PC-9 (cell line): ENCODE data around the gene CARMIL1. TPM values are rescaled to one million over a fixed set of nuclear protein-coding genes. Genes with fewer than 3 reads are reported as not detected.

ENCODE experiments used
- BruUV-seq: library from RNA; stranded (reverse); fragments of 400-500 nt; replicated peaks from 2 replicates; lab custom pipeline; 2021; lab: Mats Ljungman, UMichigan
- CTCF ChIA-PET: fragments of 300-600 bp; sonication (Branson Sonifier 250); formaldehyde crosslinking; loops from one replicate; lab custom pipeline; 2022; ENCODE audit warnings: antibody characterized with exemption; lab: Charles Lee
- POLR2A ChIA-PET: fragments of 300-600 bp; sonication (Branson Sonifier 250); formaldehyde crosslinking; loops from one replicate; lab custom pipeline; 2022; ENCODE audit warnings: antibody characterized with exemption; ENCODE audit not compliant: unreplicated experiment; lab: Charles Lee
- DNase-seq, 2 experiments: peaks; one replicate each; pipeline versions ENCODE4 v3.0.0 to v3.0.0-alpha.2; 2015 to 2022; ENCODE audit warnings: mixed read lengths in 1 of 2
- H2AFZ ChIP-seq: fragments of 200-600 bp; sonication (generic); 2 replicates; pipeline ENCODE4 v1.8.1; 2017; ENCODE audit warnings: antibody characterized with exemption
- H3F3A ChIP-seq: fragments of 200-600 bp; sonication (generic); 2 replicates; pipeline ENCODE4 v1.8.1; 2017; ENCODE audit warnings: antibody characterized with exemption, mild to moderate bottlenecking, low read depth; ENCODE audit not compliant: insufficient read depth
- H3K27ac ChIP-seq: fragments of 200-600 bp; sonication (generic); 2 replicates; pipeline ENCODE4 v1.6.1; 2016; ENCODE audit warnings: mixed run types
- H3K27me3 ChIP-seq: fragments of 200-600 bp; sonication (generic); 2 replicates; pipeline ENCODE4 v1.6.1; 2016; ENCODE audit warnings: low read depth, mixed run types; ENCODE audit not compliant: insufficient read depth
- H3K36me3 ChIP-seq: fragments of 200-600 bp; sonication (generic); 2 replicates; pipeline ENCODE4 v1.6.1; 2016; ENCODE audit warnings: low read depth, mixed run types
- H3K4me1 ChIP-seq: fragments of 200-600 bp; sonication (generic); replicated peaks from 2 replicates; pipeline ENCODE4 v1.6.1; 2016; ENCODE audit warnings: mixed run types; ENCODE audit not compliant: insufficient read depth
- H3K4me2 ChIP-seq: fragments of 200-600 bp; sonication (generic); 2 replicates; pipeline ENCODE4 v1.6.1; 2017; ENCODE audit warnings: mixed run types
- H3K4me3 ChIP-seq: fragments of 200-600 bp; sonication (generic); 2 replicates; pipeline ENCODE4 v1.6.1; 2016; ENCODE audit warnings: mixed run types
- H3K79me2 ChIP-seq: fragments of 200-600 bp; sonication (generic); 2 replicates; pipeline ENCODE4 v1.6.1; 2017; ENCODE audit warnings: low read depth, mixed run types
- H3K9me2 ChIP-seq: fragments of 200-600 bp; sonication (generic); 2 replicates; pipeline ENCODE4 v1.8.1; 2017; ENCODE audit warnings: mild to moderate bottlenecking; ENCODE audit not compliant: insufficient read depth
- H3K9me3 ChIP-seq: fragments of 200-600 bp; sonication (generic); 2 replicates; pipeline ENCODE4 v1.8.1; 2016; ENCODE audit warnings: low read depth; ENCODE audit not compliant: insufficient read depth
- H4K20me1 ChIP-seq: fragments of 200-600 bp; sonication (generic); 2 replicates; pipeline ENCODE4 v1.8.1; 2017; ENCODE audit not compliant: insufficient read depth
- EZH2 ChIP-seq: fragments of 200-600 bp; sonication (generic); IDR thresholded peaks from 2 replicates; pipeline ENCODE4 v1.8.0; 2017; ENCODE audit warnings: antibody characterized with exemption, low read depth
- intact Hi-C: fragments of 100-400 bp; cut with micrococcal nuclease; formaldehyde crosslinking; loops from one replicate; pipeline ENCODE4 v1.10.0; 2022; ENCODE audit not compliant: unreplicated experiment
- total RNA-seq: library from RNA; stranded (reverse); gene quantifications from 2 replicates; pipeline ENCODE4 v1.2.3, GENCODE V29; 2021
- TF ChIP-seq, protein P1 (sequence below): fragments of 200-600 bp; sonication (generic); conservative IDR thresholded peaks from 2 replicates; pipeline ENCODE4 v1.6.1; 2017; ENCODE audit warnings: mixed run types, antibody characterized with exemption, mild to moderate bottlenecking, moderate library complexity

CARMIL1 gene
- total RNA-seq, 1 experiment from 2014 or later: 33.1 TPM

DNA sequence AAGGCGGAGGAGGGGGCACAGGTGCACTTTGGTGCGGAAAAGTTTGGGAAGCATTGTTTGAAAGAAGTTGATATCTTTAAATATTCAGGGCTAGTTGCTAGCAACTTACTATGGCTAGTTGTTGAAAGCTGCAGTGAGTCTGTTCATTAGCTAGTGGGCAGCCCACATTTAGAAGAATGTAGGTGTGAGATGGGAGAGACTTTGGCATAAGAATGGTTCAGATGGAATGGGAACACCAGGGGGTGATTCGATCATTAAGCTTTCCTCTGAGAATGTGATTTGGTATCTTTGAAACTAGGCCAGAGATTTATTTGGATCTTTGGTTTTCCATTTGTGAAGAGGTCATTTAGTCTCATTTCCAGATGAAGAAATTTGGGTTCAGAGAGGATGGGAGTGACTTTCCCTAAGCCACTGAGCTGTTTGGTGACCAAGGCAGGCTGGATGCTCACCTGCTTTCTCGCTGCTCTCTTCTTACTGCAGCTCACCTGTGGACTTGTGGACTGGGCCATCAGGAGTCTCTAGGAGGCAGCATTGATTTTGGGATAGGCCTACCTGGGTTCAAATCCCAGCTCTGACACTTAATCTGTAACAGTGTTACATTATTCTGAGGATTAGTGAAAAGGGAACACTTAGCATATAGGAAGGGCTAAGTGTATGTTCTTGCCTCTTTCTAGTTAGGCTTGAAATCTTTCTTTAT, 62.9 kb downstream of the CARMIL1 start:
- no peaks in the 10 kb centered on the region for H3K36me3 ChIP-seq
- intact Hi-C loops: no loop called here
- peaks cover 23% of the 10 kb centered on the region; the same call in 1 of the 2 replicates for H3K79me2 ChIP-seq

DNA sequence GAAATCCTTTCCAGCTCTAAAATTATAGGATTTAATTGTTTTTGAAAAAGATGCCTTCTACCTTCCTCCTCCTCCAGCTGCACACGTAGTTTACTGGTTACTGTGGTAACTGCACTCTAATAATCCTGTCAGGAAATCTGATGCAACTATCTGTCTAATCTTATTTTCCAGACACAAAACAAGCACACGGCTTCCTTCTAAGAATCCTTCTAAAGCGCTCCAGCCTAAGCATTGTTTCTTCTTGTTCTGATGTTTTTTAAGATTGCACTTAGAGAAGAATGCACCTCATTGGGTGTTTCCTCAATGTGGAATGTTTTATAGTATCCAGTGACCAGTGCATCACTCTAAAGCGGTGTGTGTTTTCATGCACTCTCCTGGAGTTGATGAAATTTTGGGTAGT, 63.6 kb downstream of the CARMIL1 start:
- Histone ChIP-seq H3K36me3 (no peaks in the 10 kb centered on the region), H3K27ac (no peak overlapping the region), H2AFZ (no peak overlapping the region), H3K27me3 (no peaks in the 10 kb centered on the region), H4K20me1 (0 out of 2 replicates have a peak, but pooled peaks cover 4% of the 10 kb centered on the region), H3F3A (no peaks in the 10 kb centered on the region), H3K9me2 (no peaks in the 10 kb centered on the region), H3K4me2 (no peak overlapping the region), H3K79me2 (peaks cover 22% of the 10 kb centered on the region; the same call in 1 of the 2 replicates), H3K9me3 (no peaks in the 10 kb centered on the region), H3K4me3 (no peak overlapping the region), H3K4me1 (no peaks in the 10 kb centered on the region)
- TF ChIP-seq, protein P1, sequence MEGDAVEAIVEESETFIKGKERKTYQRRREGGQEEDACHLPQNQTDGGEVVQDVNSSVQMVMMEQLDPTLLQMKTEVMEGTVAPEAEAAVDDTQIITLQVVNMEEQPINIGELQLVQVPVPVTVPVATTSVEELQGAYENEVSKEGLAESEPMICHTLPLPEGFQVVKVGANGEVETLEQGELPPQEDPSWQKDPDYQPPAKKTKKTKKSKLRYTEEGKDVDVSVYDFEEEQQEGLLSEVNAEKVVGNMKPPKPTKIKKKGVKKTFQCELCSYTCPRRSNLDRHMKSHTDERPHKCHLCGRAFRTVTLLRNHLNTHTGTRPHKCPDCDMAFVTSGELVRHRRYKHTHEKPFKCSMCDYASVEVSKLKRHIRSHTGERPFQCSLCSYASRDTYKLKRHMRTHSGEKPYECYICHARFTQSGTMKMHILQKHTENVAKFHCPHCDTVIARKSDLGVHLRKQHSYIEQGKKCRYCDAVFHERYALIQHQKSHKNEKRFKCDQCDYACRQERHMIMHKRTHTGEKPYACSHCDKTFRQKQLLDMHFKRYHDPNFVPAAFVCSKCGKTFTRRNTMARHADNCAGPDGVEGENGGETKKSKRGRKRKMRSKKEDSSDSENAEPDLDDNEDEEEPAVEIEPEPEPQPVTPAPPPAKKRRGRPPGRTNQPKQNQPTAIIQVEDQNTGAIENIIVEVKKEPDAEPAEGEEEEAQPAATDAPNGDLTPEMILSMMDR: no peak
- TF ChIP-seq EZH2: no peak
- BruUV-seq: no TSS peak
- DNase-seq: no peak
- intact Hi-C loops: no loop called here
- POLR2A ChIA-PET: no interaction called here
- CTCF ChIA-PET: no interaction called here

More for the DNA sequence above, 62.9 kb downstream of the CARMIL1 start:
- Histone ChIP-seq H3K9me3 (no peaks in the 10 kb centered on the region), H3K27me3 (no peaks in the 10 kb centered on the region), H3K4me1 (no peaks in the 10 kb centered on the region), H3F3A (no peaks in the 10 kb centered on the region), H3K9me2 (no peaks in the 10 kb centered on the region), H3K4me3 (no peak overlapping the region), H3K4me2 (no peak overlapping the region), H2AFZ (no peak overlapping the region), H3K27ac (no peak overlapping the region), H4K20me1 (0 out of 2 replicates have a peak, but pooled peaks cover 4% of the 10 kb centered on the region)
- TF ChIP-seq EZH2: no peak
- TF ChIP-seq, protein P1: no peak
- no peak for DNase-seq
- BruUV-seq: no TSS peak
- CTCF ChIA-PET: no interaction called here
- POLR2A ChIA-PET: interaction anchor here (0.6 kb wide), 1 partner anchor 1181 kb away, joined by 3 read pairs; no protein-coding TSS in a partner anchor

DNA sequence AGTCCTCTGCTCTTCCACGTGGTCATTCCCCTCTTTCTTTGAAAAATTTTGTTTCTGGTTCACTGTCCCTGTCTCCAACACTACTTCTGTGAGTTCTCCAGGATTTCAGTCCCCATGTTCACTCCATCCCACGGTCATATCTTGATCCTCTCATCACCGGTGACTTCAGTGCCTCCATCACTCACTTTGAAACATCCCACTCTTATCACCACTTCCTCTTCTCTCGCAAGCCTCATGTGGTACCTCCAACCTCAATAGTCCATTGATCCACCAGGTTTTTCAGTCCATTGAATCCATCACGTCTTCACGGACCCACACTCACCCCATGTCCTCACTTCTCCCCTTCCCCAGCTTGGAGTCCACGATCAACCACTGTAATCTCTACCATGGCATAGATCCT, 64.8 kb downstream of the CARMIL1 start:
- ChIA-PET CTCF (no interaction called here), POLR2A (no interaction called here)
- Histone ChIP-seq H3F3A (no peaks in the 10 kb centered on the region; the same call in 1 of the 2 replicates), H4K20me1 (no peaks in the 10 kb centered on the region), H3K9me3 (no peaks in the 10 kb centered on the region), H3K4me3 (no peak overlapping the region), H3K4me2 (no peak overlapping the region), H2AFZ (no peak overlapping the region), H3K4me1 (no peaks in the 10 kb centered on the region), H3K36me3 (no peaks in the 10 kb centered on the region), H3K27me3 (no peaks in the 10 kb centered on the region), H3K27ac (no peak overlapping the region), H3K79me2 (peaks cover 12% of the 10 kb centered on the region; the same call in 1 of the 2 replicates), H3K9me2 (no peaks in the 10 kb centered on the region)
- TF ChIP-seq, protein P1: no peak
- TF ChIP-seq EZH2: no peak
- DNase-seq: no peak
- no TSS peak for BruUV-seq
- intact Hi-C loops: no loop called here
